HEK293T (cell line): ENCODE results near the gene SGSM2.

Source experiments
- CTCF ChIA-PET: fragments of 350-600 bp; formaldehyde crosslinking; extraction: SDS; loops from one replicate; lab custom pipeline; 2021; ENCODE audit warnings: antibody characterized with exemption, inconsistent platforms; lab: Yijun Ruan, JAX
- POLR2A ChIA-PET: fragments of 350-600 bp; formaldehyde crosslinking; extraction: SDS; loops from one replicate; lab custom pipeline; 2020; ENCODE audit warnings: antibody characterized with exemption, inconsistent platforms; lab: Yijun Ruan, JAX
- DNase-seq: peaks from one replicate; pipeline ENCODE4 v3.0.0; 2012; ENCODE audit warnings: mixed read lengths; ENCODE audit errors: extremely low spot score
- ARNT ChIP-seq: fragments of 450-650 bp; IDR thresholded peaks from 2 replicates; pipeline ENCODE4 v1.6.1; 2017; ENCODE audit warnings: mild to moderate bottlenecking
- BHLHE40 ChIP-seq: fragments of 450-650 bp; IDR thresholded peaks from 2 replicates; pipeline ENCODE4 v1.6.1; 2016; ENCODE audit warnings: mild to moderate bottlenecking, moderate library complexity, borderline replicate concordance
- CTBP1 ChIP-seq: fragments of 450-650 bp; IDR thresholded peaks from 2 replicates; pipeline ENCODE4 v1.6.1; 2016; ENCODE audit warnings: borderline replicate concordance
- ELF4 ChIP-seq: fragments of 450-650 bp; IDR thresholded peaks from 2 replicates; pipeline ENCODE4 v1.6.1; 2017; ENCODE audit warnings: antibody characterized with exemption
- FOXA1 ChIP-seq: fragments of 450-650 bp; IDR thresholded peaks from 2 replicates; pipeline ENCODE4 v1.6.1; 2016; ENCODE audit warnings: mild to moderate bottlenecking
- FOXK2 ChIP-seq: fragments of 450-650 bp; IDR thresholded peaks from 2 replicates; pipeline ENCODE4 v1.6.1; 2016; ENCODE audit warnings: mild to moderate bottlenecking
- FOXM1 ChIP-seq: fragments of 450-650 bp; IDR thresholded peaks from 2 replicates; pipeline ENCODE4 v1.6.1; 2017; ENCODE audit warnings: mild to moderate bottlenecking, borderline replicate concordance
- HDGF ChIP-seq: fragments of 450-650 bp; IDR thresholded peaks from 2 replicates; pipeline ENCODE4 v1.6.1; 2017; ENCODE audit warnings: antibody characterized with exemption, borderline replicate concordance
- L3MBTL2 ChIP-seq: fragments of 450-650 bp; conservative IDR thresholded peaks from 2 replicates; pipeline ENCODE4 v1.6.1; 2016; ENCODE audit warnings: mild to moderate bottlenecking
- LEF1 ChIP-seq: fragments of 450-650 bp; IDR thresholded peaks from 2 replicates; pipeline ENCODE4 v1.6.1; 2017; ENCODE audit warnings: mild to moderate bottlenecking, borderline replicate concordance
- NFRKB ChIP-seq: fragments of 450-650 bp; IDR thresholded peaks from 2 replicates; pipeline ENCODE4 v1.6.1; 2016; ENCODE audit warnings: mild to moderate bottlenecking, moderate library complexity
- PKNOX1 ChIP-seq: fragments of 450-650 bp; IDR thresholded peaks from 2 replicates; pipeline ENCODE4 v1.6.1; 2016
- SP1 ChIP-seq: fragments of 450-650 bp; IDR thresholded peaks from 2 replicates; pipeline ENCODE4 v1.6.1; 2017
- SUZ12 ChIP-seq: fragments of 450-650 bp; IDR thresholded peaks from 2 replicates; pipeline ENCODE4 v1.6.1; 2016; ENCODE audit warnings: mild to moderate bottlenecking
- TARDBP ChIP-seq: fragments of 450-650 bp; IDR thresholded peaks from 2 replicates; pipeline ENCODE4 v1.6.1; 2016
- ZNF384 ChIP-seq: fragments of 450-650 bp; IDR thresholded peaks from 2 replicates; pipeline ENCODE4 v1.6.1; 2016

The SGSM2 gene

GRCh38 chr17:2427215-2427614 is 89.9 kb downstream of the SGSM2 start:
- TF ChIP-seq ELF4 = no peak
- no peak for TF ChIP-seq ARNT
- no peak for TF ChIP-seq NFRKB
- no peak for TF ChIP-seq BHLHE40
- no peak for TF ChIP-seq PKNOX1
- no peak for TF ChIP-seq L3MBTL2
- no peak for TF ChIP-seq CTBP1
- TF ChIP-seq SP1 = no peak
- TF ChIP-seq FOXM1 = no peak
- TF ChIP-seq SUZ12 = no peak
- TF ChIP-seq FOXK2 = no peak
- TF ChIP-seq ZNF384 = no peak
- no peak for TF ChIP-seq FOXA1
- CTCF ChIA-PET = interaction anchor here (0.7 to 1.4 kb wide), 2 partner anchors 21 to 44 kb away, joined by 3 read pairs; no protein-coding TSS in a partner anchor
- POLR2A ChIA-PET = interaction anchor here (0.8 kb wide), 1 partner anchor 8 kb away, joined by 3 read pairs; no protein-coding TSS in a partner anchor
- no peak for DNase-seq

- DNase-seq = no peak
- TF ChIP-seq ARNT = no peak
- no peak for TF ChIP-seq L3MBTL2
- TF ChIP-seq ELF4 = no peak
- TF ChIP-seq TARDBP = no peak
- TF ChIP-seq FOXM1 = no peak
- no peak for TF ChIP-seq HDGF
- no peak for TF ChIP-seq NFRKB
- no peak for TF ChIP-seq SUZ12
- TF ChIP-seq LEF1 = no peak
- no peak for TF ChIP-seq BHLHE40
- no peak for TF ChIP-seq CTBP1
- ChIA-PET POLR2A (interaction anchor here (0.8 kb wide), 1 partner anchor 9 kb away, joined by 3 read pairs; no protein-coding TSS in a partner anchor), CTCF (interaction anchor here (0.7 to 1.4 kb wide), 3 partner anchors 12 to 45 kb away, joined by 3 read pairs; no protein-coding TSS in a partner anchor)
Measured at GRCh38 chr17:2427910-2428309, 90.6 kb downstream of the SGSM2 start.
